Suprapubic skin (tissue), 4 donors: Measurements from ENCODE around the gene NDC1. TPM values are rescaled to one million over a fixed set of nuclear protein-coding genes. Genes with fewer than 3 reads are reported as not detected.
"Not testable (repeated sequence)": the region's sequence is repeated elsewhere in the genome, so short reads cannot be mapped to it uniquely, and the experiment has no call there.

Experiments used
- DNase-seq, 2 donors: peaks; one replicate each; pipeline ENCODE4 v3.0.0-alpha.2; 2019; ENCODE audit warnings: low spot score in 2 of 2
- H3K27ac ChIP-seq: fragments of 200-600 bp; sonication (generic); one replicate; pipeline ENCODE4 v1.5.1; 2019
- H3K27me3 ChIP-seq: fragments of 200-600 bp; sonication (generic); one replicate; pipeline ENCODE4 v1.5.1; 2019
- H3K36me3 ChIP-seq: fragments of 200-600 bp; sonication (generic); one replicate; pipeline ENCODE4 v1.5.1; 2019
- H3K4me1 ChIP-seq: fragments of 200-600 bp; sonication (generic); one replicate; pipeline ENCODE4 v1.5.1; 2019
- H3K4me3 ChIP-seq: fragments of 200-600 bp; sonication (generic); one replicate; pipeline ENCODE4 v1.5.1; 2019; ENCODE audit warnings: mild to moderate bottlenecking
- H3K9me3 ChIP-seq: fragments of 200-600 bp; sonication (generic); one replicate; pipeline ENCODE4 v1.5.1; 2019
- CTCF ChIP-seq, 2 donors: fragments of 200-600 bp in 1 of 2; fragments of 450-650 bp in 1 of 2; sonication (generic) in 1 of 2; IDR thresholded peaks; one replicate each; pipeline ENCODE4 v1.5.1; 2016 to 2019; ENCODE audit warnings: antibody characterized with exemption in 2 of 2, mild to moderate bottlenecking in 1 of 2, moderate library complexity in 1 of 2
- EP300 ChIP-seq: sonication (generic); formaldehyde crosslinking; IDR thresholded peaks from one replicate; pipeline ENCODE4 v1.6.1; 2017; ENCODE audit warnings: antibody characterized with exemption
- POLR2A ChIP-seq, 2 donors: fragments of 450-650 bp; IDR thresholded peaks; one replicate each; pipeline ENCODE4 v1.6.1; 2017; ENCODE audit warnings: antibody characterized with exemption in 2 of 2, mild to moderate bottlenecking in 2 of 2, moderate library complexity in 2 of 2
- POLR2AphosphoS5 ChIP-seq, 3 donors: sonication (generic); formaldehyde crosslinking; IDR thresholded peaks; one replicate each; pipeline ENCODE4 v1.6.1; 2017; ENCODE audit warnings: antibody characterized with exemption in 3 of 3
- WGBS: methylation state at CpG from one replicate; pipeline ENCODE4 v1.1.5; 2018; 5-methylcytosine and 5-hydroxymethylcytosine counted together
- total RNA-seq, 4 donors: library from RNA; depleted of rRNA; stranded (reverse); fragments of >200 nt; gene quantifications; one replicate each; pipeline ENCODE4 v1.1.0, GENCODE V29; 2016

NDC1 gene
- total RNA-seq, 4 donors from 2014 or later: 13.5 to 19.4 (median 15.1) TPM

- no peak overlapping the region for H3K27ac ChIP-seq
- H3K27me3 ChIP-seq: no peaks in the 10 kb centered on the region
- TF ChIP-seq CTCF (IDR thresholded peaks at IDR 0.05) (no peak), EP300 (no peak), POLR2A (IDR thresholded peaks at IDR 0.05) (no peak), POLR2AphosphoS5 (IDR thresholded peaks at IDR 0.05) (no peak)
- WGBS: 73% methylated on average over 3 of the region's 3 CpGs
- no peaks in the 10 kb centered on the region for H3K4me1 ChIP-seq
- no peak overlapping the region for H3K4me3 ChIP-seq
- no peaks in the 10 kb centered on the region for H3K9me3 ChIP-seq
- peaks cover 12% of the 10 kb centered on the region for H3K36me3 ChIP-seq
- DNase-seq: no peak
These were observed 71.8 kb downstream of the NDC1 start for GRCh38 chr1:53766194-53766742.

GRCh38 chr1:53765657-53766056 is 72.4 kb downstream of the NDC1 start:
- DNase-seq: no peak
- no peak overlapping the region for H3K27ac ChIP-seq
- peaks cover 6% of the 10 kb centered on the region for H3K36me3 ChIP-seq
- WGBS: 79% methylated on average over 1 of the region's 1 CpG
- no peak overlapping the region for H3K4me3 ChIP-seq
- TF ChIP-seq CTCF (IDR thresholded peaks at IDR 0.05) (no peak), POLR2A (IDR thresholded peaks at IDR 0.05) (no peak), POLR2AphosphoS5 (IDR thresholded peaks at IDR 0.05) (no peak), EP300 (no peak)
- H3K4me1 ChIP-seq: no peaks in the 10 kb centered on the region
- H3K9me3 ChIP-seq: no peaks in the 10 kb centered on the region
- no peaks in the 10 kb centered on the region for H3K27me3 ChIP-seq

GRCh38 chr1:53763911-53764310 is 74.2 kb downstream of the NDC1 start:
- TF ChIP-seq POLR2A (IDR thresholded peaks at IDR 0.05): no peak
- TF ChIP-seq CTCF (IDR thresholded peaks at IDR 0.05): no peak
- no peak for TF ChIP-seq POLR2AphosphoS5 (IDR thresholded peaks at IDR 0.05)
- TF ChIP-seq EP300: no peak
- DNase-seq: no peak
- WGBS: 91% methylated on average over 2 of the region's 2 CpGs

GRCh38 chr1:53763461-53763860 is 74.6 kb downstream of the NDC1 start:
- H3K36me3 ChIP-seq: no peaks in the 10 kb centered on the region
- no peaks in the 10 kb centered on the region for H3K4me1 ChIP-seq
- H3K9me3 ChIP-seq: no peaks in the 10 kb centered on the region
- no peak overlapping the region for H3K27ac ChIP-seq
- no peaks in the 10 kb centered on the region for H3K27me3 ChIP-seq
- WGBS: 93% methylated on average over 4 of the region's 4 CpGs
- no peak for TF ChIP-seq POLR2A (IDR thresholded peaks at IDR 0.05)
- H3K4me3 ChIP-seq: no peak overlapping the region
- DNase-seq: no peak

More at GRCh38 chr1:53763911-53764310, 74.2 kb downstream of the NDC1 start:
- H3K27ac ChIP-seq: no peak overlapping the region
- no peaks in the 10 kb centered on the region for H3K36me3 ChIP-seq
- no peak overlapping the region for H3K4me3 ChIP-seq
- H3K9me3 ChIP-seq: no peaks in the 10 kb centered on the region
- no peaks in the 10 kb centered on the region for H3K27me3 ChIP-seq
- H3K4me1 ChIP-seq: no peaks in the 10 kb centered on the region

GRCh38 chr1:53760497-53760896 is 77.6 kb downstream of the NDC1 start:
- H3K27me3 ChIP-seq, H3K4me1 ChIP-seq, H3K27ac ChIP-seq, H3K9me3 ChIP-seq, H3K4me3 ChIP-seq, H3K36me3 ChIP-seq, DNase-seq: not testable (repeated sequence)
- 86% methylated on average over 7 of the region's 7 CpGs for WGBS

- WGBS: 90% methylated on average over 4 of the region's 5 CpGs
- Histone ChIP-seq H3K4me1 (no peaks in the 10 kb centered on the region), H3K36me3 (no peaks in the 10 kb centered on the region), H3K4me3 (no peak overlapping the region), H3K27ac (no peak overlapping the region), H3K27me3 (no peaks in the 10 kb centered on the region), H3K9me3 (no peaks in the 10 kb centered on the region)
- no peak for TF ChIP-seq CTCF (IDR thresholded peaks at IDR 0.05)
- no peak for TF ChIP-seq POLR2A (IDR thresholded peaks at IDR 0.05)
- TF ChIP-seq EP300: no peak
- TF ChIP-seq POLR2AphosphoS5 (IDR thresholded peaks at IDR 0.05): no peak
- no peak for DNase-seq
These were observed 82.2 kb downstream of the NDC1 start for GRCh38 chr1:53755874-53756273.
